HEK293T (cell line): ENCODE measurements around the gene RPL21.

Experiments used
- CTCF ChIA-PET: fragments of 350-600 bp; formaldehyde crosslinking; extraction: SDS; loops from one replicate; lab custom pipeline; 2021; ENCODE audit warnings: antibody characterized with exemption, inconsistent platforms; lab: Yijun Ruan, JAX
- POLR2A ChIA-PET: fragments of 350-600 bp; formaldehyde crosslinking; extraction: SDS; loops from one replicate; lab custom pipeline; 2020; ENCODE audit warnings: antibody characterized with exemption, inconsistent platforms; lab: Yijun Ruan, JAX
- DNase-seq: peaks from one replicate; pipeline ENCODE4 v3.0.0; 2012; ENCODE audit warnings: mixed read lengths; ENCODE audit errors: extremely low spot score
- ARNT ChIP-seq: fragments of 450-650 bp; IDR thresholded peaks from 2 replicates; pipeline ENCODE4 v1.6.1; 2017; ENCODE audit warnings: mild to moderate bottlenecking
- BHLHE40 ChIP-seq: fragments of 450-650 bp; IDR thresholded peaks from 2 replicates; pipeline ENCODE4 v1.6.1; 2016; ENCODE audit warnings: mild to moderate bottlenecking, moderate library complexity, borderline replicate concordance
- CTBP1 ChIP-seq: fragments of 450-650 bp; IDR thresholded peaks from 2 replicates; pipeline ENCODE4 v1.6.1; 2016; ENCODE audit warnings: borderline replicate concordance
- ELF4 ChIP-seq: fragments of 450-650 bp; IDR thresholded peaks from 2 replicates; pipeline ENCODE4 v1.6.1; 2017; ENCODE audit warnings: antibody characterized with exemption
- FOXA1 ChIP-seq: fragments of 450-650 bp; IDR thresholded peaks from 2 replicates; pipeline ENCODE4 v1.6.1; 2016; ENCODE audit warnings: mild to moderate bottlenecking
- FOXK2 ChIP-seq: fragments of 450-650 bp; IDR thresholded peaks from 2 replicates; pipeline ENCODE4 v1.6.1; 2016; ENCODE audit warnings: mild to moderate bottlenecking
- FOXM1 ChIP-seq: fragments of 450-650 bp; IDR thresholded peaks from 2 replicates; pipeline ENCODE4 v1.6.1; 2017; ENCODE audit warnings: mild to moderate bottlenecking, borderline replicate concordance
- HDGF ChIP-seq: fragments of 450-650 bp; IDR thresholded peaks from 2 replicates; pipeline ENCODE4 v1.6.1; 2017; ENCODE audit warnings: antibody characterized with exemption, borderline replicate concordance
- L3MBTL2 ChIP-seq: fragments of 450-650 bp; conservative IDR thresholded peaks from 2 replicates; pipeline ENCODE4 v1.6.1; 2016; ENCODE audit warnings: mild to moderate bottlenecking
- LEF1 ChIP-seq: fragments of 450-650 bp; IDR thresholded peaks from 2 replicates; pipeline ENCODE4 v1.6.1; 2017; ENCODE audit warnings: mild to moderate bottlenecking, borderline replicate concordance
- NFRKB ChIP-seq: fragments of 450-650 bp; IDR thresholded peaks from 2 replicates; pipeline ENCODE4 v1.6.1; 2016; ENCODE audit warnings: mild to moderate bottlenecking, moderate library complexity
- SP1 ChIP-seq: fragments of 450-650 bp; IDR thresholded peaks from 2 replicates; pipeline ENCODE4 v1.6.1; 2017
- SUZ12 ChIP-seq: fragments of 450-650 bp; IDR thresholded peaks from 2 replicates; pipeline ENCODE4 v1.6.1; 2016; ENCODE audit warnings: mild to moderate bottlenecking
- TARDBP ChIP-seq: fragments of 450-650 bp; IDR thresholded peaks from 2 replicates; pipeline ENCODE4 v1.6.1; 2016
- ZNF384 ChIP-seq: fragments of 450-650 bp; IDR thresholded peaks from 2 replicates; pipeline ENCODE4 v1.6.1; 2016
- TF ChIP-seq, protein P1 (sequence below): fragments of 450-650 bp; IDR thresholded peaks from 2 replicates; pipeline ENCODE4 v1.6.1; 2016

The RPL21 gene

DNA sequence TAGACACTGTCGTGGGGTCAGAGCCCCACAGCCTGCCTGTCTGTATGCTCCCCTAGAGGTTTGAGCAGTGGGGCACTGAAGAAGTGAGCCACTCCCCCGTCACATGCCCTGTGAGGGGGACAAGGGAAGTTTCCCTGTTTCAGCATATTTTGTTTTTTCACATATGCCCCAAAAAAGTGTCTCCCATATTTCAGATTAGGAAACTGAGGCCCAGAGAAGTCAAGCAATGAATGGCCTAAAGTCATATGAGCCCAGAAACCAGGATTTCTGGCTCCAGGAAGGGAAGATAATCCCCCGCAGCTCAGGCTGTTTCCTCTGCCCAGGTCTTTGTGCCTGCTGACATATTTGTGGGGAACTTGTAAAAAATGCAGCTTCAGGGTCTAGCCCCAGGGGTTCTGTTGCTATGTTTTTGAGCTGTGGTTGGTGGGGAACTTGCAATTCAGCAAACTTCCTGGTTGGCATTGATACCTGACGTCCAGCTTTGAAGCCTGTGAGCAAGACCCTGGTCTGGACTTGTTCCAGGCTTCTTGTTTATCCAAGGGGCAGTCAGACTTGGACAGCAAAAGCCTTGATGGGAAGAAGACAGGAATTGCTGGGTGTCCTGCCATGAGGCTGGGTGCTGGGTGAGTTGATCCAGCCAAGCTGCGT, 28.8 kb downstream of the RPL21 start:
- DNase-seq = no peak
- TF ChIP-seq CTBP1 (no peak), L3MBTL2 (no peak), FOXM1 (no peak), HDGF (no peak), NFRKB (no peak), FOXA1 (no peak), BHLHE40 (no peak), ARNT (no peak), SP1 (no peak), ELF4 (no peak), ZNF384 (no peak), LEF1 (no peak), FOXK2 (no peak), TARDBP (no peak), SUZ12 (no peak)
- TF ChIP-seq, protein P1, sequence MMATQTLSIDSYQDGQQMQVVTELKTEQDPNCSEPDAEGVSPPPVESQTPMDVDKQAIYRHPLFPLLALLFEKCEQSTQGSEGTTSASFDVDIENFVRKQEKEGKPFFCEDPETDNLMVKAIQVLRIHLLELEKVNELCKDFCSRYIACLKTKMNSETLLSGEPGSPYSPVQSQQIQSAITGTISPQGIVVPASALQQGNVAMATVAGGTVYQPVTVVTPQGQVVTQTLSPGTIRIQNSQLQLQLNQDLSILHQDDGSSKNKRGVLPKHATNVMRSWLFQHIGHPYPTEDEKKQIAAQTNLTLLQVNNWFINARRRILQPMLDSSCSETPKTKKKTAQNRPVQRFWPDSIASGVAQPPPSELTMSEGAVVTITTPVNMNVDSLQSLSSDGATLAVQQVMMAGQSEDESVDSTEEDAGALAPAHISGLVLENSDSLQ = no peak
- CTCF ChIA-PET = no interaction called here
- POLR2A ChIA-PET = interaction anchor here (0.8 kb wide), 1 partner anchor 9 kb away, joined by 3 read pairs; no protein-coding TSS in a partner anchor

DNA sequence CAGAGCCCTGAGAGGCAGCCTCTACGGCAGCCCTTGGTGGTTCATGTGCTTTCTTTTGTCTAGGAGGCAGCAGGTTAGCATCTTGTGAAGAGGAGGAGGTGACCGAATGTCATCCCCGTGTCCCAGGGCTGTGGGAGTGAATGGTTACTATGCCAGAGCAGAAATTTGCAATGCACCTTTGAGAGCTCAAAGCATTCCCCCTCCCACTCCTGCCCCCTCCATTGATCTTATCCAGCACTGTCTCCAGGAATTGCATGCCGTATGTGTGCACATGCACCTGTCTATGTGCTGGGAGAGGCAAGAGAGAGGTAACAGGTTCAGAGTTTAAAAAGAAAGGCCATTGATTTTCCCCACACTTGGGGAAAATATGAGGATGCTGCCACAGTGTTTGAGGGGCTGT, 29.5 kb downstream of the RPL21 start:
- CTCF ChIA-PET = no interaction called here
- DNase-seq = no peak
- POLR2A ChIA-PET = interaction anchor here (0.8 kb wide), 1 partner anchor 8 kb away, joined by 3 read pairs; no protein-coding TSS in a partner anchor
- no peak for TF ChIP-seq SUZ12
- TF ChIP-seq FOXK2 = no peak
- TF ChIP-seq ELF4 = no peak

DNA sequence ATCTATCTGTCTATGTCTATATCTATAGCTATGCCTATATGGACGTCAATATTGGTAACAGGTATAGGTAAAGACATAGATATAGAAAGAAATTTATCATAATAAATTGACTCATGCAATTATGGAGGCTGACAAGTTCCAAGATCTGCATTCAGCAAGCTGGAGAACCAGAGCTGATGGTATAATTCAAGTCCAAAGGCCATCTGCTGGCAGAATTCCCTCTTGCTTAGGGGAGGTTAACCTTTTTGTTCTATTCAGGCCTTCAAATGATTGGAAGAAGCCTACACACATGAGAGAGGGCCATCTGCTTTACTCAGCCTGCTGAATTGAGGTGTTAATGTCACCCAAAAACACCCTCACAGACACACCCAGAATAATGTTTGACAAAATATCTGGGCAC, 30.1 kb downstream of the RPL21 start:
- TF ChIP-seq ZNF384 = no peak
- no peak for TF ChIP-seq ARNT
- no peak for TF ChIP-seq NFRKB
- TF ChIP-seq LEF1 = no peak
- TF ChIP-seq SP1 = no peak
- no peak for TF ChIP-seq ELF4
- TF ChIP-seq, protein P1 = no peak
- TF ChIP-seq CTBP1 = no peak
- no peak for TF ChIP-seq TARDBP
- no peak for TF ChIP-seq HDGF
- no peak for TF ChIP-seq FOXK2
- no peak for TF ChIP-seq BHLHE40
- no peak for TF ChIP-seq SUZ12
- TF ChIP-seq FOXM1 = no peak
- TF ChIP-seq FOXA1 = no peak
- no peak for TF ChIP-seq L3MBTL2
- DNase-seq = no peak
- ChIA-PET POLR2A (interaction anchor here (0.9 kb wide), 1 partner anchor 9 kb away, joined by 3 read pairs; no protein-coding TSS in a partner anchor), CTCF (no interaction called here)

DNA sequence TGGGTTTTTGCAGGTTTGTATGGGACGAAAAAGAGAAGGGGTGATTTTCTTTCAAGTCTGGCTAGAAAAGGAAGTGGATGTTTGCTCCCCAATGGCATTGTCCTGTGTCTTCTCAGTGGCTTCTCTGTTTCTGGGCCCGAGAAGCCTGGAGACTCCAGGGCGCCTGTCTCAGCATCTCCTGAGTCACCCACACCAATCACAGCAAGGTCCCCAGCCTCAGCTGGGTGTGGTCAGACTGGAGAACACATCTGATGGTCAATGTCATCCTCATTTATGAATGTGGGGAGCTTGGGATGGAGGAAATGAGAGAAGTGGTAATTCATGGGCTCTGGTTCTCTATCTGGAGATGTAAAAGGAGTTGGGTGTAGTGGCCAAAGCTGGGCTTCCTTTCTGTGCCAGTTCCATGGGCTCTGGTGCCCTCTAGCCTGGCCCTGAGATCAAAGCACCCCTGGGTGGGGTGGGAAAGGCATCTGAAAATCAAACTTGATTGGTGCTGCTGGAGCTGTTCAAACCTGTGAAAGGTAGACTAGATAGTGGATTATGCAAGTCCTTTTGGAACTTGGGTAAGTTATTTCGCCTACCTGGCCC, 32.6 kb downstream of the RPL21 start:
- POLR2A ChIA-PET = no interaction called here

DNA sequence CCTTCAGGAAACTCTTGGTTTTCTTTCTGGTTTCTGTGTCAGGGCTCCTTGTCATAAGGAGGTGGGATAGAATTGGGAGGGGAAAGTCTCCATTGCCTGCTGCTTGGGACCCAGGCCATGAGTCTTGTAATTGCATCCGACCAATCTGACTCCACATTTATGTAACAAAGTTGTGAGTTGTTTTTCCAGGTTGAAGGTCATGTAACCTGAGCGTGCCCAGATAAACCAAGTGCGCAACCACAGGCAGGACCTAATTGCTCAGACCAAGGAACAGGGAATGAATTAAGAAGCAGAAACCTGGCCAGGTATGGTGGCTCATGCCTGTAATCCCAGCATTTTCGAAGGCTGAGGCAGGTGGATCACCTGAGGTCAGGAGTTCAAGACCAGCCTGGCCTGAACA, 37.0 kb downstream of the RPL21 start:
- CTCF ChIA-PET = no interaction called here
- POLR2A ChIA-PET = no interaction called here
- no peak for DNase-seq
- TF ChIP-seq SUZ12 (no peak), NFRKB (no peak), FOXK2 (no peak), HDGF (no peak), LEF1 (no peak), L3MBTL2 (no peak), TARDBP (no peak), ARNT (no peak), ELF4 (no peak), ZNF384 (no peak), FOXM1 (no peak), CTBP1 (no peak), BHLHE40 (no peak)

More for the DNA sequence above, 32.6 kb downstream of the RPL21 start:
- TF ChIP-seq FOXK2 = no peak
- no peak for TF ChIP-seq SUZ12
- TF ChIP-seq LEF1 = no peak
- TF ChIP-seq ZNF384 = no peak
- TF ChIP-seq L3MBTL2 = no peak
- no peak for TF ChIP-seq FOXA1
- TF ChIP-seq, protein P1 = no peak
- no peak for TF ChIP-seq ELF4
- no peak for TF ChIP-seq HDGF
- no peak for TF ChIP-seq NFRKB
- TF ChIP-seq CTBP1 = no peak
- no peak for TF ChIP-seq ARNT
- TF ChIP-seq SP1 = no peak
- no peak for TF ChIP-seq BHLHE40
- no peak for TF ChIP-seq FOXM1
- no peak for TF ChIP-seq TARDBP
- no peak for DNase-seq
- CTCF ChIA-PET = interaction anchor here (0.6 to 1.8 kb wide), 6 partner anchors 9 to 301 kb away, joined by 3 to 5 read pairs (median 3); no protein-coding TSS in a partner anchor
